AG04449 (cell line): ENCODE data around the gene ATG7.

Experiments used
- CTCF ChIA-PET: fragments of 350-600 bp; formaldehyde crosslinking; extraction: SDS; loops from one replicate; lab custom pipeline; 2021; ENCODE audit warnings: antibody characterized with exemption; lab: Yijun Ruan, JAX
- POLR2A ChIA-PET: fragments of 400-600, 350-600 bp; formaldehyde crosslinking; extraction: SDS; loops from one replicate; lab custom pipeline; 2020; ENCODE audit warnings: antibody characterized with exemption, inconsistent platforms; lab: Yijun Ruan, JAX
- DNase-seq: peaks from one replicate; pipeline ENCODE4 v3.0.0-alpha.2; 2010; ENCODE audit warnings: low read depth, low spot score
- H3K4me3 ChIP-seq: 2 replicates; pipeline ENCODE4 v1.5.1; 2011; ENCODE audit warnings: low read depth, mild to moderate bottlenecking, control low read depth, low read length
- CTCF ChIP-seq: IDR thresholded peaks from one replicate; pipeline ENCODE4 v1.5.1; 2011; ENCODE audit warnings: mild to moderate bottlenecking, moderate library complexity, low read length, control low read depth, inconsistent platforms; ENCODE audit not compliant: insufficient read depth; ENCODE audit errors: missing control alignments

Gene ATG7

GRCh38 chr3:11375333-11376088 is 103.3 kb downstream of the ATG7 start:
- ChIA-PET CTCF (interaction anchor here (1.1 to 11.4 kb wide), 2 partner anchors 266 to 276 kb away, joined by 3 to 260 read pairs; partner anchors contain the start of gene VGLL4), POLR2A (no interaction called here)
- no peak for DNase-seq
- no peak overlapping the region for H3K4me3 ChIP-seq
- TF ChIP-seq CTCF = no peak

GRCh38 chr3:11377719-11378118 is 105.5 kb downstream of the ATG7 start:
- CTCF ChIA-PET = interaction anchor here (1.0 to 11.4 kb wide), 8 partner anchors 9 to 459 kb away, joined by 3 to 260 read pairs (median 16); partner anchors contain the start of gene VGLL4

GRCh38 chr3:11379238-11379823 is 107.1 kb downstream of the ATG7 start:
- POLR2A ChIA-PET = interaction anchor here (0.7 to 0.9 kb wide), 2 partner anchors 188 to 262 kb away, joined by 3 read pairs; no protein-coding TSS in a partner anchor
- peak; percentile 22 for TF ChIP-seq CTCF

More at GRCh38 chr3:11377719-11378118, 105.5 kb downstream of the ATG7 start:
- POLR2A ChIA-PET = no interaction called here
- DNase-seq = no peak
- no peak overlapping the region for H3K4me3 ChIP-seq
- no peak for TF ChIP-seq CTCF

GRCh38 chr3:11379824-11380701 is 107.9 kb downstream of the ATG7 start:
- no peak for TF ChIP-seq CTCF
- no peak for DNase-seq
- no peak overlapping the region; the same call in 1 of the 2 replicates for H3K4me3 ChIP-seq
- ChIA-PET CTCF (interaction anchor here (0.8 to 11.4 kb wide), 69 partner anchors 11 to 757 kb away, joined by 3 to 260 read pairs (median 5); partner anchors contain the start of genes TAMM41 and VGLL4), POLR2A (no interaction called here)

More at GRCh38 chr3:11379238-11379823, 107.1 kb downstream of the ATG7 start:
- DNase-seq = no peak
- H3K4me3 ChIP-seq = no peak overlapping the region
- CTCF ChIA-PET = interaction anchor here (0.6 to 11.4 kb wide), 74 partner anchors 8 to 797 kb away, joined by 3 to 260 read pairs (median 5); partner anchors contain the start of genes TAMM41 and VGLL4

GRCh38 chr3:11381141-11381540 is 108.9 kb downstream of the ATG7 start:
- CTCF ChIA-PET = interaction anchor here (0.8 to 11.4 kb wide), 14 partner anchors 9 to 455 kb away, joined by 3 to 260 read pairs (median 24); partner anchors contain the start of gene VGLL4
- POLR2A ChIA-PET = no interaction called here

More at GRCh38 chr3:11381141-11381540, 108.9 kb downstream of the ATG7 start:
- H3K4me3 ChIP-seq = no peak overlapping the region
- TF ChIP-seq CTCF = no peak
- no peak for DNase-seq
